Islet precursor cell (in vitro differentiated cells): Measurements from ENCODE around the gene GPRC5D.

Source experiments
- DNase-seq: peaks from one replicate; pipeline ENCODE4 v3.0.0-alpha.2; 2018

GPRC5D gene

DNA sequence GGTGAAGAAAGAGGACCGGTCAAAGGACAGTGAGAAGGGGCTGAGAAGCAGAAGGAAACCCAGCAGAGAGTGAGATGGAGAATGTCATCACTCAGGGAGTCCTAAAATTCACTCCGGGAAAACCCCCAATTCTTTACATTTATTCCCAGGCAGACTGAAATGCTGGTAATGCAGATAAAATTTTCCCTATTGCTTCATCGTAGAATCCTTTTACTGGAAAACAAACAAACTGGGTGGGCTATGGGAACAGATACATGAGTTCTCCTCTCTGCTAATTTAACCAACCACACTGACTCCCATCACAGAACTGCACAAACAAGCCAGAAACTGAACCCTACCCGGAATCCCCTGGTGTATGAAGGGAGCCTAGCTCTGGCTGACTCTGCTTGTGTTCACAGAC lies 27.2 kb upstream of the GPRC5D start:
- no peak for DNase-seq

- DNase-seq = no peak
Measured at GRCh38 chr12:12977231-12977630, 25.3 kb upstream of the GPRC5D start.

- DNase-seq = no peak
Measured at GRCh38 chr12:12976366-12976765, 24.4 kb upstream of the GPRC5D start.

DNA sequence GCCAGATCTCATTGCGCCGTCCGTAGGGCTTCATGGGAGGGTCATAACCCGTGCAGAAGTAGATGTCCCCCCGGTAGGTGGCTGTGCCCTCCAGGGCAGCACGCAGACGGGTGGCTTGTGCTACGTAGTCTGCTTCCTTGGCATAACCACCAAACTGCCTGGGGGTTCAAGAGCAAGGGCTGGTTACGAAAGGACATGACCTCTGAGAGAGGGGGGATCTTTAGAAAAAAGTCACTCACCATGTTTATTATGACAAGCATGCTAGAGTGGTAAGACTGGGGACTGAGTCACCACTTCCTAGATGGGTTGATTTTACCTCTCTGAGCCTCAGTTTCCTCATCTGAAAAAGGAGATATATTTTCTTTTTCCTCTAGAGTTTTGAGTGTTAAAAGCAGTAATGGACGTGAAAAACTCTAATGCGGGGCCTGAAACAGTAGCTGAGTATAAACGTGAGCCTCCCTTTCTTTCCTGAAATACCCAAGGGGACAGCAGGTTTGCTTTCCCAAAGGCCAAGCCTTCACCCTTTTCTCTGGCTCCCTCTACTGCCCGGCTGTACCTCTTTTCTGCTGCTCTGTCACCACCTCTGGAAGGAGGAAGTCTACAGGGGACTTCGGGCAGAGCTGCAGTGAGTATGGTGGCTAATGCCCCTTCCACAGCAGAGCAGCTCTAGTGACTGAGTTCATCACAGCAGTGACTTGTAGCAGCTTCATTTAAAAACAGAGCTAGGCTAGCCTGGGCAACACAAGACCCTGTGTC lies 23.5 kb upstream of the GPRC5D start:
- no peak for DNase-seq

- DNase-seq = no peak
Measured at GRCh38 chr12:12974211-12974610, 22.2 kb upstream of the GPRC5D start.

- DNase-seq = no peak
Measured at GRCh38 chr12:12973019-12973418, 21.0 kb upstream of the GPRC5D start.

DNA sequence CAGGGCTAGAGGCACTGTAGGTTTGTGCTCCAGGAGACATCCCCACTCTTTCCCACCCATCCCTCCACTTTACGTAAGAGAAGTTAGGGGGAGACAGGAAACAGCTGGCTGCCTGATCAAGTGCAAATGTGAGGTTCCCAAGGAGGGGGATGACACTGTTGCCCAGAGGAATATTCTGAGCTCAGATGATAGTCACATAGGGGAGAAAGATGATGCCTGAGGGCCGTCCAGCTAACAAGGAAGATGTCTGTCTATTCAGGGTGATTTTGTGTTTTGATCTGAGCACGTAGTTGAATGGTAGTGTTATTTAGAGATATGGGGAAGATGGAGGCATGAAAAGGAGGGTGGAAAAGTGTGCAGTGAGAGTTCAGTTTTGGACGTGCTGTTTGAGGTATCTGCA lies 13.9 kb upstream of the GPRC5D start:
- peak; percentile 37 for DNase-seq

GRCh38 chr12:12964255-12964654 lies 12.3 kb upstream of the GPRC5D start:
- no peak for DNase-seq

- DNase-seq = no peak
Measured at GRCh38 chr12:12960639-12961209, 8.8 kb upstream of the GPRC5D start.

DNA sequence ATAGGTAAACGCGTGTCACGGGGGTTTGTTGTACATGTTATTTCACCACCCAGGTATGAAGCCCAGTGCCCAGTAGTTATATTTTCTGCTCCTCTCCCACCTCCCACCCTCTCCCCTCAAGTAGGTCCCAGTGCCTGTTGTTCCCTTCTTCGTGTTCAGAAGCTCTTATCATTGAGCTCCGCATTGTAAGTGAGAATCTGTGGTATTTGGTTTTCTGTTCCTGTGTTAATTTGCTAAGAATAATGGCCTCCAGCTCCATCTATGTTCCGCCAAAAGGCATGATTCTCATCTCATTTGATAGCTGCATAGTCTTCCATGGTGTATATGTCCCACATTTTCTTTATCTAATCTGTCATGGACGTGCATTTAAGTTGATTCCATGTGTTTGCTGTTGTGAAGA lies 6.9 kb upstream of the GPRC5D start:
- DNase-seq = no peak

DNA sequence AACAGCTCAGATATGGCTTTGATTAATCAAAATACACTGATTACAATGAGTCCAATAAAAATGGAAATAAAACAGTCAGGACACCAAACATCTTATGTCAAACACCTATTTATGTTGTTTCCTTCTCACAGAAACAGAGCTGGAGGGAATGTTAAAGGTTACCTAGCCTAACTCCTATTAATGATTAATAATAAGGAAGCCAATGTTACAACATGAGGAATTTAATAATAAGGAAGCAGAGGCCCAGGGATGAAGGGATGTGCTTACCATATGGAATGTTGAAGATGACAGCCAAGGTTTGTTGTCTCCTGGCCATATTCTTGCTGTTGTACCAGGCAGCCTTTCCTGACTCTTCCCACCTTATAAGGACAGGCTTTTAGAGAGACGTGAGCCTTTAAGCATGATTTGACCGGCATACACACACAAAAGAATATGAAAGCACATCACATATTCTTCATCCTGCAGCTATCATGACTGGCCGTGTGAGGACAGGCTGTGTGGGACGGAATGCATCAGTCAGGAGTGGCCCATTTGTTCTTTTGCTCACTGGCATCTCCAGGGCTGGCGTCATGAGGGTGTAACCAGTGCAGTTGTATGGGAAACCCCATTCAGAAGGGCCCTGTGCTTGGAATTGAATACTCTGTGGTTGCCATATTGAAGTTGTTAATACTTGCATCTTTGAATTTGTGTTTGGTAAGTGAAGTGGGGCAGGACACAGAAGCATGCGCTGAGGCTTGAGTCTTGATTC lies 3.1 kb upstream of the GPRC5D start:
- no peak for DNase-seq

- no peak for DNase-seq
Measured at GRCh38 chr12:12954356-12954755, 2.4 kb upstream of the GPRC5D start.

- no peak for DNase-seq
Measured at GRCh38 chr12:12951504-12951903, 466 bp downstream of the GPRC5D start.

GRCh38 chr12:12947902-12948301 lies 4.1 kb downstream of the GPRC5D start:
- DNase-seq = no peak

DNA sequence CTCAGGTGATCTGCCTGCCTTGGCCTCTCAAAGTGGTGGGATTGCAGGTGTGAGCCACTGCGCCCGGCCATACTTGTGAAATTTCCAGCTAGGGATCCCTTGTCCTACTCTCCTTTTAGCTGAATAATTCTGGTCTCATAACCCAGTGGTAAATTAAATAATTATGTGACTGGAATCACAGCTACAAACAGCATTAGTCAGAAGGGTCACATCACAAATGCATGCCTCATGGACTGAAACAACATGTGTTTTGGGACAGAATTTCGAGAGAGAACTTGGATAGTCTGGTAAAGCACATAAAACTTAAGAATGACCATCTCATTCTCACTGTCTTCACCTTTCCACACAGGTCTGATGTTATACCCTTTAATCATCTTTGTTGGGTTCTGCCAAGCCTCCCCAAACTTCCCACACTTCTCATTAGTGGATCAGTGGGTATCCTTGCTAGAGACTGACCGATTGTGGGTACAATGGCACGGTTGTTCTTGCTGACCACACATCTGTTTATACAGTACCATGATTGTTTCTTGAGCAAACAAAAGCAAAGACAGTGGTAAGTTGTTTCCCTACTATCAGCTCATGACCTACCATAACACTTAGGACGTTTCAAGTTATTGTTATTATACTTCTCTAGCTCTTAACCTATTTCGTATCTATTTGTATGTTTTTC lies 5.1 kb downstream of the GPRC5D start:
- no peak for DNase-seq

DNA sequence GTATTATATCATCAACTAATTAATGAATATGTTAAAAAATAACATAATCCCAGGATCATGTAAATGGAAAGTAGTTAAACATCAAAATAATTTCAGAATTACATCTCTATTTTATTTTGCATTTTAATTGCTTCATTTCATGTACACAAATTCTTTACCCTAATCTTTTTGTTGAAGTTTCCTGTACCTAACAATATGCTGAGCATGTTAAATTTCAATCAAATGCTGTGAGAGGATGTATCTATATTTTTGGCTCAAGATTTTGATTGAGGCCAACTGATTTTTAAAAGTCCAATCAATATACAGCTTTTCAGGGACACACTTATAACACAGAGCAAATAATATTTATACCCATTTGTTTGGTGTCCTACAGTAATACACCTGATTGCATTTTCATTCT lies 6.4 kb downstream of the GPRC5D start:
- no peak for DNase-seq

DNA sequence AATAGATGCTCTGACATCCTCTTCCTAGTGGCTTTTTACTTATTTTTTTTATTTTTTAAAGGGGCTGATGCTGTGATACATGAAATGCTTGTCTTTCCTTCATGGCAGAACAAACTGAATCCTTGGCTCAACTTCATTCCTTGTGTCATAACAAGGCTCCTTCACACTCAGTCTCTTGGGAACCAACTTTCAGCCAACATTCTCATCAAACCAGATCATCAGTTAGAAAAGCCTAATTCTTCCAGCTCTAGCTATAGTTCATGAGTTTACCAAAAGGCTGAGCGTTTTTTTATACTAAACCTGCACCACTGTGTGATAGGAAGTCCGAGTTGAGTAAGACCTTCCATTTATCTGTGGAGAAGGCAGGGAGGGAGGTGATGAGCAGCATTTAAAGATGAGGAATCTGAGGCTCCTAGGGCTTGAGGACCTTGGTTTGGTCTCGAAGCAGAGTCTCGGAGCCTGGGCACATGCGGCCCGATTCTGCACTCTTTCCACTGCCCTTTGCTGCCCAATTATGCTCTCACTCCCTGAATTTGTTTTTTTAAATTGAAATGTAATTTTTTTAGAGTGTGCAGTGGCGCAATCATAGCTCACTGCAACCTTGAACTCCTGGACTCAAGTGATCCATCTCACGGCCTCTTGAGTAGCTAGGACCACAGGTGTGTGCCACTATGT lies 8.2 kb downstream of the GPRC5D start:
- no peak for DNase-seq

GRCh38 chr12:12941450-12942350 lies 10.3 kb downstream of the GPRC5D start:
- DNase-seq = peak; percentile 86

GRCh38 chr12:12939888-12940287 lies 12.1 kb downstream of the GPRC5D start:
- no peak for DNase-seq

DNA sequence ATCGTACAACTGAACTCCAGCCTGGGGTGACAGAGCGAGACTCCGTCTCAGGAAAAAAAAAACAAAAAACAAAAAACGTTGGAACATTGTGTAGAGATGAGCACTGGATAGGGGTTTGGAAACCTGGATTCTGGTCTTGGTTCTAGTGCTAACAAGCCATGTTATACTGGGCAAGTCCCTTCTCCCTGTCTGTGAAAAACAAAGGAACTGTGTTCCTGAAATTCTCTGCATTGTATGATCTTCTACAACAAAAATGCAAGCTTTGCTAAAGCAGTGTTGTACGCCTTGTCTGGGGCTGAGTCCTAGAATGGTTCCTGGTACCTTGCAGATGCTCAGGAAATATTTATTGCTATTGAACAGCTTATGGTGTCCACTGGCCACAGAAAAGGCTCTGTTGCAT lies 13.4 kb downstream of the GPRC5D start:
- DNase-seq = no peak

DNA sequence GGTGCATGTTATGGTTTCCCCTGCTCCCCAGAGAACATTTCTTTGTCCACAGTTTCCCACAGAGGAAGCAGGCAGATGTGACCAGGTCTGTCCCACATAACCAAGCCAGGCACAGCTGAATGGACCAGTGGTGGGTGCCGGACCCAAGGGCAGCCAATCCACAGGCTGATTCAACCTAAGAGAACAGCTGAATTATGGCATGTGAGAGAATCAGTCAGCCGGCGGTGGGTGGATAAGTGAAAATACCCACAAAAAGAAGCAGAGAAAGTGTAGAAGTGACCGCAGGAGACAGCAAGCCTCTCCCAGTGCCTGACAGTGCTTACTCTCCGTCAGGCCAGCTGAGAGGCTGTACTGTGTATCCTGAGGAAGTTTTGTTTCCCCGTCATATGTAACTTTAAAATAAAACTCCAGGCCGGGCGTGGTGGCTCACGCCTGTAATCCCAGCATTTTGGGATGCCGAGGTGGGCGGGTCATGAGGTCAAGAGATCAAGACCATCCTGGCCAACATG lies 14.9 kb downstream of the GPRC5D start:
- no peak for DNase-seq

- DNase-seq = no peak
Measured at GRCh38 chr12:12934556-12934955, 17.4 kb downstream of the GPRC5D start.
